Endothelial cell of umbilical vein (primary cell): Measurements from ENCODE around the gene RFX7. TPM values are rescaled to one million over a fixed set of nuclear protein-coding genes. Genes with fewer than 3 reads are reported as not detected.

Source experiments
- BruUV-seq: library from RNA; stranded (reverse); fragments of 400-500 nt; replicated peaks from 2 replicates; lab custom pipeline; 2021; lab: Mats Ljungman, UMichigan
- CTCF ChIA-PET: fragments of 300-600, 350-600 bp; sonication (Branson Sonifier 250); formaldehyde crosslinking; loops from one replicate; lab custom pipeline; 2021; ENCODE audit warnings: antibody characterized with exemption, inconsistent platforms; lab: Charles Lee
- POLR2A ChIA-PET: fragments of 300-600, 350-600 bp; sonication (Branson Sonifier 250); formaldehyde crosslinking; loops from one replicate; lab custom pipeline; 2021; ENCODE audit warnings: antibody characterized with exemption, inconsistent platforms; lab: Charles Lee
- DNase-seq: peaks from one replicate; pipeline ENCODE4 v3.0.0-alpha.2; 2011; ENCODE audit warnings: low read depth, low spot score
- FAIRE-seq: peaks from 2 replicates; lab custom pipeline; 2011; peaks lifted over from hg19 to GRCh38; lab: Jason Lieb, UNC
- H2AFZ ChIP-seq: 2 replicates; pipeline ENCODE4 v1.6.0; 2012; ENCODE audit warnings: low read depth, low read length, control low read depth, inconsistent platforms
- H3K27ac ChIP-seq: 2 replicates; pipeline ENCODE4 v1.5.1; 2011; ENCODE audit warnings: low read depth, mild to moderate bottlenecking, control low read depth, low read length, moderate library complexity; ENCODE audit not compliant: insufficient read depth
- H3K27me3 ChIP-seq, 2 experiments: 2 replicates each; pipeline versions ENCODE4 v1.6.0 to v1.6.1; 2011; ENCODE audit warnings: low read length in 2 of 2, mixed read lengths in 1 of 2; ENCODE audit not compliant: control insufficient read depth in 2 of 2, insufficient read depth in 2 of 2
- H3K36me3 ChIP-seq, 2 experiments: 2 replicates in 1 of 2; 3 replicates in 1 of 2; pipeline ENCODE4 v1.5.1; 2011; ENCODE audit warnings: low read length in 2 of 2, mild to moderate bottlenecking in 1 of 2, moderate library complexity in 1 of 2; ENCODE audit not compliant: control insufficient read depth in 2 of 2, insufficient read depth in 2 of 2; ENCODE audit errors: extremely low read depth in 1 of 2
- H3K4me1 ChIP-seq: 3 replicates; pipeline ENCODE4 v1.5.1; 2011; ENCODE audit warnings: mild to moderate bottlenecking, low read length; ENCODE audit not compliant: control insufficient read depth, insufficient read depth; ENCODE audit errors: extremely low read depth
- H3K4me2 ChIP-seq: 2 replicates; pipeline ENCODE4 v1.6.1; 2011; ENCODE audit warnings: low read length, control low read depth, mixed read lengths; ENCODE audit not compliant: insufficient read depth
- H3K4me3 ChIP-seq, 3 experiments: fragments of 200-600 bp in 1 of 3; sonication (generic), shearing (Covaris generic) in 1 of 3; replicated peaks in 1 of 3; 2 replicates each; pipeline ENCODE4 v1.5.1; 2011 to 2016; ENCODE audit warnings: control low read depth in 3 of 3, low read length in 3 of 3, mild to moderate bottlenecking in 2 of 3, inconsistent platforms in 1 of 3, low read depth in 1 of 3, moderate library complexity in 1 of 3; ENCODE audit not compliant: insufficient read depth in 1 of 3
- H3K79me2 ChIP-seq: 2 replicates; pipeline ENCODE4 v1.6.0; 2012; ENCODE audit warnings: low read length, inconsistent platforms; ENCODE audit not compliant: control insufficient read depth, insufficient read depth
- H3K9ac ChIP-seq: replicated peaks from 2 replicates; pipeline ENCODE3; 2011; ENCODE audit warnings: low read length, control low read depth; ENCODE audit not compliant: insufficient read depth; ENCODE audit errors: extremely low read depth
- H3K9me1 ChIP-seq: replicated peaks from 3 replicates; pipeline ENCODE4 v1.6.0; 2011; ENCODE audit warnings: mild to moderate bottlenecking, low read length; ENCODE audit not compliant: control insufficient read depth, insufficient read depth; ENCODE audit errors: extremely low read depth
- H3K9me3 ChIP-seq: replicated peaks from 2 replicates; pipeline ENCODE4 v1.5.1; 2012; ENCODE audit warnings: low read length, inconsistent platforms; ENCODE audit not compliant: control insufficient read depth, insufficient read depth
- H4K20me1 ChIP-seq: replicated peaks from 2 replicates; pipeline ENCODE3; 2011; ENCODE audit warnings: mild to moderate bottlenecking, low read length; ENCODE audit not compliant: control insufficient read depth, insufficient read depth; ENCODE audit errors: extremely low read depth
- CTCF ChIP-seq, 2 donors: IDR thresholded peaks; 1 replicate in 1 of 2; 2 replicates in 1 of 2; pipeline ENCODE4 v1.5.1; 2011; ENCODE audit warnings: low read length in 2 of 2, mild to moderate bottlenecking in 2 of 2, moderate library complexity in 2 of 2, control low read depth in 1 of 2, inconsistent platforms in 1 of 2, low read depth in 1 of 2; ENCODE audit not compliant: insufficient read depth in 1 of 2; ENCODE audit errors: extremely low read depth in 1 of 2
- EZH2 ChIP-seq: IDR thresholded peaks from 2 replicates; pipeline ENCODE4 v1.6.1; 2012; ENCODE audit warnings: borderline replicate concordance, low read depth, mild to moderate bottlenecking, moderate library complexity, low read length, inconsistent platforms; ENCODE audit not compliant: severe bottlenecking
- FOS ChIP-seq: IDR thresholded peaks from 2 replicates; pipeline ENCODE4 v1.6.1; 2011; ENCODE audit warnings: mild to moderate bottlenecking, low read length, moderate library complexity, borderline replicate concordance; ENCODE audit not compliant: insufficient read depth
- GATA2 ChIP-seq: IDR thresholded peaks from 2 replicates; pipeline ENCODE4 v1.7.0; 2011; ENCODE audit warnings: low read depth, mild to moderate bottlenecking, moderate library complexity, mixed read lengths, low read length; ENCODE audit not compliant: insufficient read length, insufficient read depth
- JUN ChIP-seq: IDR thresholded peaks from 2 replicates; pipeline ENCODE4 v1.6.1; 2011; ENCODE audit warnings: borderline replicate concordance, low read depth; ENCODE audit not compliant: insufficient read length, insufficient read depth
- MAX ChIP-seq: IDR thresholded peaks from 2 replicates; pipeline ENCODE4 v1.6.1; 2011; ENCODE audit not compliant: insufficient read depth, insufficient read length
- MYC ChIP-seq: IDR thresholded peaks from one replicate; pipeline ENCODE4 v1.6.1; 2011; ENCODE audit warnings: mild to moderate bottlenecking, low read depth, low read length
- POLR2A ChIP-seq: IDR thresholded peaks from 2 replicates; pipeline ENCODE4 v1.6.1; 2012; ENCODE audit warnings: low read depth, mild to moderate bottlenecking, control low read depth, low read length
- POLR2AphosphoS5 ChIP-seq: IDR thresholded peaks from 2 replicates; pipeline ENCODE4 v1.6.1; 2012; ENCODE audit warnings: low read depth, mild to moderate bottlenecking, control low read depth, low read length, moderate library complexity; ENCODE audit not compliant: insufficient read depth
- dilution Hi-C: fragments of 300-500 bp; cut with MboI; formaldehyde crosslinking; loops from one replicate; pipeline ENCODE4 v1.15.0; 2019; ENCODE audit warnings: low sequenced_read_pairs; ENCODE audit not compliant: extremely low pct_ligation_motif_present
- intact Hi-C: fragments of 100-400 bp; cut with micrococcal nuclease; formaldehyde crosslinking; loops from one replicate; pipeline ENCODE4 v1.10.0; 2022
- polyA plus RNA-seq, 4 experiments: library from polyadenylated mRNA; depleted of rRNA in 3 of 4; stranded (reverse) in 3 of 4; unstranded in 1 of 4; fragments of >200 nt; gene quantifications; 2 replicates each; pipeline versions ENCODE4 v1.2.1 to v1.2.3, GENCODE V29; 2011 to 2012; ENCODE audit warnings: missing spikeins in 1 of 4
- total RNA-seq: library from RNA; stranded (reverse); gene quantifications from 2 replicates; pipeline ENCODE4 v1.2.3, GENCODE V29; 2021

RFX7 gene
- total and polyA plus RNA-seq, 2 donors (not counting 3 experiments of a cell fraction or from before 2014, with no cell fraction given) = 6.3 to 23.0 TPM

- Histone ChIP-seq H3K9ac (no peak overlapping the region), H3K79me2 (peaks cover 46% of the 10 kb centered on the region), H3K36me3 (no peaks in the 10 kb centered on the region), H3K9me1 (peaks cover 3% of the 10 kb centered on the region), H3K27me3 (no peaks in the 10 kb centered on the region), H3K9me3 (no peaks in the 10 kb centered on the region), H3K4me1 (no peaks in the 10 kb centered on the region), H2AFZ (no peak overlapping the region), H3K27ac (no peak overlapping the region), H4K20me1 (peaks cover 6% of the 10 kb centered on the region), H3K4me3 (no peak overlapping the region), H3K4me2 (no peak overlapping the region)
- ChIA-PET CTCF (interaction anchor here (0.7 to 2.2 kb wide), 3 partner anchors 10 to 16 kb away, joined by 3 to 8 read pairs (median 4); no protein-coding TSS in a partner anchor), POLR2A (no interaction called here)
- no peak for DNase-seq
- TF ChIP-seq MYC = no peak
- TF ChIP-seq POLR2AphosphoS5 = no peak
- TF ChIP-seq JUN = no peak
- no peak for TF ChIP-seq EZH2
- TF ChIP-seq GATA2 = no peak
- no peak for TF ChIP-seq CTCF (IDR thresholded peaks at IDR 0.05; ENCODE audit: extremely low read depth in 1 of 2, insufficient read depth in 1 of 2, low read depth in 1 of 2, low read length in 2 of 2)
- no peak for TF ChIP-seq POLR2A
- no peak for TF ChIP-seq MAX
- no peak for TF ChIP-seq FOS
- intact Hi-C loops = no loop called here
- FAIRE-seq = no peak
- BruUV-seq = no TSS peak
- dilution Hi-C loops = no loop called here
Observed at GRCh38 chr15:56215769-56216168, 27.9 kb downstream of the RFX7 start.
